ENCODE measurements around the gene SBF2.
"Not testable (repeated sequence)": the region's sequence is repeated elsewhere in the genome, so short reads cannot be mapped to it uniquely, and the experiment has no call there.

The SBF2 gene

DNA sequence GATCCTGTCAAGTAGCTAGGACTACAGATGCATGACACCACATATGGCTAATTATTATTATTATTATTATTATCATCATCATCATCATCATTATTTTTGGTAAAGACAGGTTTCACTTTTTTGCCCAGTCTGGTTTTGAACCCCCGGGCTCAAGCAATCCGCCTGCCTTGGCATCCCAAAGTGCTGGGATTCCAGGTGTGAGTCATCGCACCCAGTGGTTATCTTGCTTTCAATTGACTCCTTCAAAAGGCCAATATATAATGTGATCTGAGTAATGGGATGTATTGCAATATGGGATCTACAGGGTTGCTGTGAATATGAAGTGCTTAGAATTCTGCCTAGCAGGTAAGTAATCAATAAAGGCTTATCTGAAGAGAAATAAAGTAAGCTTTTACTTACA is 221.2 kb downstream of the SBF2 start:
- no peak for DNase-seq (ENCODE audit: low read depth in 1 of 2, low spot score in 1 of 2)

DNA sequence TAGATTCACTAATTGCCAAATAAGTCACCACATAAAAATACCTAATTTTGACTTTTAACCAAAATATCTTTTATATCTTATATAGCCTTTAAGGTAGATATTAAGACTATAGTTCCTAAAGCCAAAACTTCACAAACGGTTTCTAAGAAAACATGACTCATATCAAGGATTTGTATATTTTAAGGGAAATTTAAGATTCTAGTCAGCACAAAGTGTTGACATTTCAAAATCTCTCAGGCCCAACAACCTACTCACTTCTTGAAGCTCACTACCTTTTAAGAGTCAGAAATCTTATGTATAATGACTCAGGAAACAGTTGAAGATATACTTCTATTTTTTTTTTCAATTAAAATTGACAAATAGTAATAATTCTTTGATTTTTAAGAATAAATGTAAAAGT is 221.9 kb downstream of the SBF2 start:
- no peak for DNase-seq (ENCODE audit: low read depth in 1 of 2, low spot score in 1 of 2)

- no peak for DNase-seq (ENCODE audit: low read depth in 1 of 2, low spot score in 1 of 2)
Observed at GRCh38 chr11:10067629-10068300, 226.3 kb downstream of the SBF2 start.

- no peak for DNase-seq (ENCODE audit: low read depth in 1 of 2, low spot score in 1 of 2)
Observed at GRCh38 chr11:10066441-10066840, 227.6 kb downstream of the SBF2 start.

- no peak for DNase-seq (ENCODE audit: low read depth in 1 of 2, low spot score in 1 of 2)
Observed at GRCh38 chr11:10064828-10065227, 229.2 kb downstream of the SBF2 start.

GRCh38 chr11:10058356-10058755 is 235.7 kb downstream of the SBF2 start:
- DNase-seq (ENCODE audit: low read depth in 1 of 2, low spot score in 1 of 2) = no peak

GRCh38 chr11:10051868-10052586 is 242.0 kb downstream of the SBF2 start:
- DNase-seq (ENCODE audit: low read depth in 1 of 2, low spot score in 1 of 2) = no peak

DNA sequence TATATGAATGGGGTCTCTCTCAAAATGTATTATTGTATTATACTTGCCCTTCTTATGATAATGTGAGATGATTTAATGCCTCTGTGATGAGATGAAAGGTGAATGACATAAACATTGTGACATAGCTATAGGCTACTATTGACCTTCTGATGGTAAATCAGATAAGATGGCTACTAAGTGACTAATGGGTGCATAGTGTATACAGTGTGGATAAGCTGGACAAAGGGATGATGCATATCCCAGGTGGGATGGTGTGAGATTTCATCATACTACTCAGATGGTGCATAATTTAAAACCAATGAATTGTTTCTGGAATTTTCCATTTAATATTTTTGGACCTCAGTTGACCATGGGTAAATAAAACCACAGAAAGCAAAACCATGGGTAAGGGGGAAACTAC is 243.5 kb downstream of the SBF2 start:
- no peak for DNase-seq (ENCODE audit: low read depth in 1 of 2, low spot score in 1 of 2)

DNA sequence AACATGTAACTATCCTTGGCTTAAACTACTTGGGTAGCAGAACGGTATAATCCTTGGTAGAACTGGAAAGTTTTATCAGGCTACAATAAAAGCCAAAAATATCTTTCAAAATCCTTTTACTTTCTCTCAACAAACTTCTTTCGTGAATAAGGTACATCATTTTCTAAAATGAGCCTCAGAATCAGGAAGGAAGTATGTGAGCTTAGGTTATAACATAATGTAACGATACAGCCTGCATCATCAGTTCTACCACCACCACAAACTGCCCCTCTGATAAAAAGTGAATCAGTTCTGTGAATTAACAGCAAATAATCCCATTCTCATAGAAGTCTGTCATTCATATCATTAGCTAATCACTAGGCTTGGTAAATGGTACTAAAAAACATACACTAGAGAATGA is 244.3 kb downstream of the SBF2 start:
- DNase-seq (ENCODE audit: low read depth in 1 of 2, low spot score in 1 of 2) = no peak

GRCh38 chr11:10048350-10048749 is 245.7 kb downstream of the SBF2 start:
- DNase-seq (ENCODE audit: low read depth in 1 of 2, low spot score in 1 of 2) = no peak

GRCh38 chr11:10044618-10045017 is 249.4 kb downstream of the SBF2 start:
- no peak for DNase-seq (ENCODE audit: low read depth in 1 of 2, low spot score in 1 of 2)

DNA sequence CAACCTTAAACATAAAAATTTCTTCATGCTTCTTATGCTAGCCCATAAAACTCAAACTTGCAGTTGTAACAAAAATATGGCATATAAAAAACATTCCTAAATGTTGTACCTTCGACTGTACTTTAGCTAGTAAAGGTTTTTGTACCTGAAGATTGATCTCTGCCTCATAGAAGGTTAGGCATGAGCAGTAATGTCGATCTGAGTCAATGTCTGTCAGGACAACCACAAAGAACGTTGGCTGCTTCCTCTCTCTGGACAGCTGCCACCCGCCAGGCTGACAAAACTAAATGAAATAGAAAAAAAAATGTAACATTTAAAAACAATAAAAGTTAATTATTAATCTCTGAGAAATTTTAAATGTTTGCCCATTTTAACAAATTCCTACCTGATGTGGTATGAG is 251.3 kb downstream of the SBF2 start:
- DNase-seq (ENCODE audit: low read depth in 1 of 2, low spot score in 1 of 2) = no peak

GRCh38 chr11:10041748-10042446 is 252.1 kb downstream of the SBF2 start:
- no peak for DNase-seq (ENCODE audit: low read depth in 1 of 2, low spot score in 1 of 2)

- no peak for DNase-seq (ENCODE audit: low read depth in 1 of 2, low spot score in 1 of 2)
Observed at GRCh38 chr11:10041332-10041731, 252.7 kb downstream of the SBF2 start.

- no peak for DNase-seq (ENCODE audit: low read depth in 1 of 2, low spot score in 1 of 2)
Observed at GRCh38 chr11:10038521-10039302, 255.3 kb downstream of the SBF2 start.

GRCh38 chr11:10035932-10036331 is 258.1 kb downstream of the SBF2 start:
- not testable (repeated sequence) for DNase-seq (ENCODE audit: low read depth in 1 of 2, low spot score in 1 of 2)

DNA sequence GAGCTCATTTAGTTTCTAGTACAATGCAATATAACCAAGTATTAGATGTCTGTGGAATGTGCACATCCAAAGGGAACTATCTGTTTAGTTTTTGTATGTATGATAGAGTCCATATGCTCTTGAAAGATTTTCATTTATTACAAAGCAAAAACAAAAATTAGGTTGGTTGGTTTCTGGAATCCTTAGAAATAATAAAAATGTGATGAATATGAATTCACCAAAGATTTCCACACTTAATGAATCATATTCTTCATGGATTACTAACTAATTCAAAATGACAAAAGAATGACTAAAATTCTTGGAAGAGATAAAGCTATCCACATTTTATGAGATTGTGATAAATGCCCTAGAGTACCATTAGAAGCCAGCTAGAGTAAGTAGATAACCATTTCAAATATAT is 261.1 kb downstream of the SBF2 start:
- no peak for DNase-seq (ENCODE audit: low read depth in 1 of 2, low spot score in 1 of 2)

GRCh38 chr11:10030122-10030490 is 263.9 kb downstream of the SBF2 start:
- no peak for DNase-seq (ENCODE audit: low read depth in 1 of 2, low spot score in 1 of 2)

DNA sequence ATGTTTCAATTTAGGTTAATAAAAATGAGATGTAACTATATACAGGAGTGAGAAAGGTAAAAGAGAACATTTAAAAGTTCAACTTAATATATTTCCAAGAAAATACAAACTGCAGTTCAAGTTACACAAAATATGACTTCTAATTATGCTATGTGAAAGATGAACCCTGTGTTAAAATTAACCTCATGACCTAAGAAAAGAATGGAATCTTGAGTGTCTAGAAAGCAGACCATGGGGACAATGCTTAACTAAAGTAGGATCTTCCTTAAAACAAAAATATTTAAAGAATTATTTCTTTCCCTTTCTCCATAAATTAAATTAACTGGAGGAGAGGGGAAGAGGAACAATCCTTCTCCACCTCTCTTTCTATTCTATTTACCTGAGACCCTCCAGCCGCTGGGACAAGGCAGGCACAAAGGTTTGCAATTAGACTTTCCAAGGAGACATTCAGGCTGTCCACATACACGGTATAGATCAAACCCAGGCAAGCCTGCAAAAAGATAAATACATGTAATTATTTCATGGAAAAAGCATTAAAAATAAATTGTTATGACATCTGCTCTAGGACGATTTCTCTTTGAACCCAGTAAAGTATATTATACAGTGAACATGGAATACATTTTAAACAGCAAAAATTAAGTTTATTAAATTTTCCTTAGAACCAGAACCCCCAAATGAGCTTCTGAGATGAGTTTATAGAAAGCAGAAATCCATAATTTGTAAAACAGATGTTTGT is 264.5 kb downstream of the SBF2 start:
- DNase-seq (ENCODE audit: low read depth in 1 of 2, low spot score in 1 of 2) = no peak

GRCh38 chr11:10026514-10026913 is 267.5 kb downstream of the SBF2 start:
- DNase-seq (ENCODE audit: low read depth in 1 of 2, low spot score in 1 of 2) = no peak

DNA sequence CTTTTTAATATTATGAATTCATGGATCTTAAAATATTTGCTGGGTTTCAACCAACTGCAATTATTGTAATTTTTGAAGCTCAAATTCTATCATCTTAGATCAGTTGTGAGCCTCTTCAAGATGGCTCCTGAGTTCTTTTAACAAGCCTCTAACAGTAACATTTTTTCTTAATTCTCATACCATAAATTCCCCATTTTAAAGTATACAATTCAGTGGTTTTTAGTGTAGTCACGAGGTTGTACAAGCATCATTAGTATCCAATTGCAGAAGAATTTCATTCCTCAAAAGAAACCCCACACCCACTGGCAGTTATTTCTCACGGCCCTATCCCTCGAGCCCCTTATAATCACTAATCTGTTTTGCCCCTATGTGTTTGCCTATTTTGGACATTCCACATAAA is 270.8 kb downstream of the SBF2 start:
- no peak for DNase-seq (ENCODE audit: low read depth in 1 of 2, low spot score in 1 of 2)
